Measurements from ENCODE around the gene PTH1R. TPM values are rescaled to one million over a fixed set of nuclear protein-coding genes. Genes with fewer than 3 reads are reported as not detected.

PTH1R gene
- polyA plus RNA-seq, 3 donors, result not detected

GRCh38 chr3:46888705-46889104 is 11.2 kb downstream of the PTH1R start:
- Histone ChIP-seq H3K9ac (ENCODE audit: insufficient read depth, low read length, poor library complexity, severe bottlenecking) (no peak overlapping the region), H3K9me3 (replicated peaks in 1 of 2; ENCODE audit: control insufficient read depth in 1 of 2, insufficient read depth in 1 of 2, low read length in 2 of 2) (peaks cover 0 to 5% of the 10 kb centered on the region in 2 donors), H3K4me2 (replicated peaks; ENCODE audit: extremely low read depth, low read length, poor library complexity, severe bottlenecking) (no peak overlapping the region), H3K4me3 (replicated peaks in 1 of 3; ENCODE audit: low read depth in 2 of 3, low read length in 3 of 3) (no peak overlapping the region), H2AFZ (ENCODE audit: insufficient read depth, low read depth, low read length, poor library complexity, severe bottlenecking) (no peak overlapping the region), H3K4me1 (ENCODE audit: control insufficient read depth in 1 of 2, insufficient read depth in 2 of 2, low read length in 2 of 2) (peaks cover 13 to 15% of the 10 kb centered on the region in 2 donors), H3K79me2 (ENCODE audit: insufficient read depth, low read length) (no peaks in the 10 kb centered on the region), H3K27me3 (ENCODE audit: control insufficient read depth in 2 of 2, insufficient read depth in 2 of 2, low read length in 2 of 2) (peaks cover 13 to 61% of the 10 kb centered on the region in 2 donors), H4K20me1 (ENCODE audit: insufficient read depth, low read length) (no peaks in the 10 kb centered on the region), H3K27ac (ENCODE audit: low read depth in 1 of 2, low read length in 2 of 2) (no peak overlapping the region), H3K36me3 (replicated peaks in 1 of 2; ENCODE audit: control insufficient read depth in 1 of 2, insufficient read depth in 2 of 2, low read length in 2 of 2) (no peaks in the 10 kb centered on the region)
- intact Hi-C loops (cut with micrococcal nuclease), result no loop called here
- peaks cover 0 to 12% (median 1%) of the 10 kb centered on the region in 7 donors for H3K9me3 Mint-ChIP-seq
- H3K27ac Mint-ChIP-seq, result no peak overlapping the region
- no peak for TF ChIP-seq CTCF (IDR thresholded peaks at IDR 0.05)
- peaks cover 0 to 7% of the 10 kb centered on the region in 2 donors for H3K36me3 Mint-ChIP-seq
- peaks cover 18% of the 10 kb centered on the region for H3K4me1 Mint-ChIP-seq
- no peak for DNase-seq
- peaks cover 42 to 82% (median 56%) of the 10 kb centered on the region in 3 donors for H3K27me3 Mint-ChIP-seq (ENCODE audit: low read depth in 3 of 3)
- 93% methylated on average over 12 of the region's 13 CpGs for WGBS (ENCODE audit: insufficient coverage)
- no peak overlapping the region for H3K4me3 Mint-ChIP-seq

GRCh38 chr3:46889381-46890110 is 12.0 kb downstream of the PTH1R start:
- peaks cover 0 to 2% of the 10 kb centered on the region in 2 donors for H3K36me3 Mint-ChIP-seq
- Histone ChIP-seq H3K36me3 (replicated peaks in 1 of 2; ENCODE audit: control insufficient read depth in 1 of 2, insufficient read depth in 2 of 2, low read length in 2 of 2) (no peaks in the 10 kb centered on the region), H4K20me1 (ENCODE audit: insufficient read depth, low read length) (no peaks in the 10 kb centered on the region), H3K4me3 (replicated peaks in 1 of 3; ENCODE audit: low read depth in 2 of 3, low read length in 3 of 3) (no peak overlapping the region), H3K4me2 (replicated peaks; ENCODE audit: extremely low read depth, low read length, poor library complexity, severe bottlenecking) (no peak overlapping the region), H3K9ac (ENCODE audit: insufficient read depth, low read length, poor library complexity, severe bottlenecking) (no peak overlapping the region), H2AFZ (ENCODE audit: insufficient read depth, low read depth, low read length, poor library complexity, severe bottlenecking) (no peak overlapping the region), H3K27me3 (ENCODE audit: control insufficient read depth in 2 of 2, insufficient read depth in 2 of 2, low read length in 2 of 2) (peaks cover 4 to 53% of the 10 kb centered on the region in 2 donors), H3K79me2 (ENCODE audit: insufficient read depth, low read length) (no peaks in the 10 kb centered on the region), H3K27ac (ENCODE audit: low read depth in 1 of 2, low read length in 2 of 2) (no peak overlapping the region), H3K9me3 (replicated peaks in 1 of 2; ENCODE audit: control insufficient read depth in 1 of 2, insufficient read depth in 1 of 2, low read length in 2 of 2) (no peaks in the 10 kb centered on the region), H3K4me1 (ENCODE audit: control insufficient read depth in 1 of 2, insufficient read depth in 2 of 2, low read length in 2 of 2) (peaks cover 13 to 14% of the 10 kb centered on the region in 2 donors)
- TF ChIP-seq CTCF (IDR thresholded peaks at IDR 0.05), result no peak
- no peak for DNase-seq
- no peak overlapping the region for H3K27ac Mint-ChIP-seq
- peaks cover 35 to 82% (median 47%) of the 10 kb centered on the region in 3 donors for H3K27me3 Mint-ChIP-seq (ENCODE audit: low read depth in 3 of 3)
- H3K4me1 Mint-ChIP-seq, result peaks cover 19% of the 10 kb centered on the region
- H3K4me3 Mint-ChIP-seq, result no peak overlapping the region
- no CpG with 5 or more reads among the region's 6 CpGs for WGBS (ENCODE audit: insufficient coverage)
- intact Hi-C loops (cut with micrococcal nuclease), result no loop called here
- H3K9me3 Mint-ChIP-seq, result peaks cover 0 to 5% (median 1%) of the 10 kb centered on the region in 7 donors
